ENCODE data around the gene NXF1. TPM values are rescaled to one million over a fixed set of nuclear protein-coding genes. Genes with fewer than 3 reads are reported as not detected.

The NXF1 gene
- 11.8 and 50.6 TPM in 2 replicates for total RNA-seq

DNA sequence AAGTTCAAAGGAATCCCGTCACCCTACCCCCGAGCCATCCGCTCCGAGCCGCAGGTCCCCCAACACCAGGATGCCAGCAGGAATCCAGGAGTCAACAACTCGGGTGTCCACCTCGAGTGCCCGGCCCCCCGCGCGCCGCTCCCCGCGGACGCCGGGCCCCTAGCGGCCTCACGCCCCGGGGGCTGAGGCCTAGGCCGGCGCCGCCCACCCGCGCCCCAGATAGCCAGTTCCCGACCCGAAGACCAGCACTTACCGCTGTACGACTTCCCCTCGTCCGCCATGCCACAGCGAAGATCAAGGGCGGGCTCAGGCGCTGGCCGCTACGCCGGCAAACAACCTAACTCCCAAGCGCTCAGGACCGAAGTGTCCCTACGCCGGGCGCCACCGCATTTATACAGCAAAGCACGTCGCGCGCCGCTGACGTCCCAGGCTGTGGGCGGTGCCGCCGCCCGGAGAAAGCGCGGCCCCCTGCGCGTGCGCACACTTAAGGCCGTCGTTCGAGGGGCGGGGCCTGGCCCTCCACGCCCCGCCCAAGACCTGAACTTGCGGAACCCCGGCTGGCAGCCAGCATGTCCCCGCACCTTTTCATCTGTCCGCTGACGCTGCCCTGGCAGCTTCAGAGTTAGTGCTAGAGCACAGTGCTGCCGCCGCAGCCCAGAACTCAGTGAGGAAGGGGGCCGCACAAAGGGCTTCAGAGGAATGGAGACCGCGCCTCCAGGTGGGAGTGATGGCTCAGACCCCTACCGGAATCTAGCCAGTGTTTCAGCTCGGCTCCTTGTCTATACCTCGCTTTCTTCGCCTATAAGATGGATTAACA, at the start of gene NXF1:
TSS of gene NXF1 (minus strand) at position 365 of the 817 bp plus-strand sequence. CDS start at position 281, 84 bp downstream.

DNA sequence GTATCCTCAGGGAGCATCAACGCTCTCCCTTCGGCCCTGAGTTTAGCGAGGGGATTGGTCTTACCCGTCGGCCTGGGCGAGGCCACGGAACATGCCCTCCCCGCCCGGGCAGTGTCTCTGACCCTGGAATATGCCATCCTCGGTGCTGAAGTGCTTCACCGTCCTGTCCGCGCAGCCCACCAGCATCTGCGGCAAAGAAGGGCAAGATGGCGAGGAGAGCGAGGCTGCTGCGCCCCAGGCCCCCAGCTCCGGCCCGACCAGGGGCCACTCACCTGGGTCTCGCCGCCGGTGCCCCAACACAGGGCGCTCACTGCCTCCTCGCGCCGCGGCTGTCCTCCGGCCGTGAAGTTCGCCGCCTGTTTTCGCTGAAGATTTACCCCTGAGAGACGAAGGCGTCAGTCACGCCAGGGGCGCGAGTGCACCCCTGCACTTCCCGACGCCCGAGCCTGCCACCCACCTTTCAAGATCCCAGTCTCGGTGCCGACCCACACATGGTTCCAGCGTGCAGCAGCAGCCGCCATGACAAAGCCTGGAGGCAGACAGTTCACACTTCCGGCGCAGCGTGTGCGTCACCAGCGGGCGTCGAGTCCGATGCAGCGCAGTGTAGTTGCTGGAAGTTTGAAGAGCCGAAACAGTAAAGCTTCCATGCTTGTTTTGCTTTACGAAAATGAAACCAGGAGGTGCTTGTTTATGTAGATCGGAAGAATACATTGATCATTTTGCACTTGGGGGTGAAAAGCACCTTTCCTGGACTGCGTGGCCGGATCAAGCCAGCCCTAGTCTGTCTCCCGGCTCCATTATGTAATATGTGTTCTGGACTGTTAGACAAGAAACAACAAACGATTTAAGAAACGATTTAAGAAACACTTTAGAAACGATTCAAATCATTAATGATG, 34.1 kb upstream of the NXF1 start, which contains the start of gene WDR74:
TSS of gene WDR74 (minus strand) at position 541 of the 896 bp plus-strand sequence. CDS start at position 521, 20 bp downstream.

DNA sequence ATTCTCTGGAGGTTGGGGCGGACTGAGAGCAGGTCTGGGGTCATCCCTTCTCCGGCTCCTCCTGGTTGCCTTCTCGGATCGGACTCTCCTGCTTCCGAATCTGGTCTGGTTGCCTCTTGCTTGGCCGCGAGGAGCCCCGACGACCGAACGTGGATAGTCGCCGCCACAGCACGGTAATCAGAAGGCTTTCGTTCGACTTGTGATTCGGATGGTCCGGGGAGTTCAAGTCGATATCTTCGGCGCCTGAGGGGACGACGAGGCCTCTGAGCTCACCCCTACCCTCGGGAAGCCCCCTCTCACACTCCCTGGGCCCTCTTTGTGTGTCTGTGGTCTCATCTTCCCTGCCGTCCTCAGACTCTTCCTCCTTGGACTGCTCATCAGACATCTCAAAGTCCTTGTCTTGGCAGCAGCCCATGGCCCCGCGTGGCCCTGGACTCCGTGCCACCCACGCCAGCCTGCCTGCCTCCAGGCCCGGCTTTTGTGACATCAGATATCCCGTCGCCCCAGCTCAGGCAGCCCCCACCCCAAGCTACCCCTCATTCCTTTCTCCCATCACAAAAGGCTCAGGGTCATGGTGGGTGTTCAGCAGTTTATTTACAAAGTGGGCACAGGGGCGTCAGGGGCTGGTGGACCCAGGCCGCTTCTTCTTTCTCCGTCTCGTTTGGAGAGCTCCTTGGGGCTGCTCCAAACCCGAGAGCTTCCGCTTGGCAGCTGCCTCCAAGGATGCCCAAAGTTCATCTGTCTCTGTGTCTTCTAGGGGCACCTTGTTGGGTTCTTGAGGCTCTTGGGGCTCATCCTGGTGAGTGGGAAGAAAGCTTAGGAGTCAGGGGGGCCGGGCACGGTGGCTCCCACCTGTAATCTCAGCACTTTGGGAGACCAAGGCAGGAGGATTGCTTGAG, 27.3 kb upstream of the NXF1 start, which contains the start of gene TEX54:
TSS of gene TEX54 (minus strand) at position 506 of the 899 bp plus-strand sequence.

DNA sequence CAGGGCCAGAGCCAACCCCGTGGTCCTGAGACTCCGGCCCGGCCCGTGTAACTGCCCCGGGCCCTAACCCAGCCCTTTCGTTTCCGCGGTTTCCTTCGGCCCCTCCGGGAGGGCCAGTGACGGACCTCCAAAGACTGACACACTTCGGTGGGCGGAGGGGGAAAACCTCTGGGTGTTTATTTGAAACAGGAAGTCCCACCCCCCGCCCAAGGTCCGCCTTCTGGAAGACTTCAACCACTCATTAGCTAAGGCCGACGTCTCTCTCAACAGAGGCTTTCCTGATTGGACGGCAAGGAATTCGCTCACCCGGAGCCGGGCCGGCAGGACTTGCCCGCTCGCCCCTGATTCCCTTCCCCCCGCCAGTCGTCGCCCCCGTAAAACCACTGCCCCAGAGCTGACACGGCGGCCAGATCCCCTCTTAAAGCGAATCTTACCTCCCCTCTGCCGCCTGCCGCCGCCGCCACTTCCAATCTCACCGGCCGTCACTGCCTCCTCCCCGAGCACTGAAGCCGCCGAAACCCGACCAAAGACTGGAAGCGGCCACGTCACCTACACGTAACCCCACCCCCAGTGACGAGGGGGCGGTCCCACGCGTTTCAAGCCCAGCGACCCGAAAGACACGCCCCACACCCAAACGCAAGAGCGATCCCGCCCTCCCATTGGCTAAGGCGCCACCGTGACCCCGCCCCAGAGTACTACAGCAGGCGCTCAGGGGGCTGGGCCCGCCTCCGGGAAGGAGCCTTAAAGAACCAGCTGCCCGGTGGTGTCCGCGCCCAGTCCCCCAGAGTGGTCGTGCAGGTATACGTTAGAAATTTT, 26.5 kb upstream of the NXF1 start, which contains the start of gene STX5:
TSS of gene STX5 (minus strand) at position 532 of the 816 bp plus-strand sequence. CDS start 808 bp downstream, outside the sequence.

DNA sequence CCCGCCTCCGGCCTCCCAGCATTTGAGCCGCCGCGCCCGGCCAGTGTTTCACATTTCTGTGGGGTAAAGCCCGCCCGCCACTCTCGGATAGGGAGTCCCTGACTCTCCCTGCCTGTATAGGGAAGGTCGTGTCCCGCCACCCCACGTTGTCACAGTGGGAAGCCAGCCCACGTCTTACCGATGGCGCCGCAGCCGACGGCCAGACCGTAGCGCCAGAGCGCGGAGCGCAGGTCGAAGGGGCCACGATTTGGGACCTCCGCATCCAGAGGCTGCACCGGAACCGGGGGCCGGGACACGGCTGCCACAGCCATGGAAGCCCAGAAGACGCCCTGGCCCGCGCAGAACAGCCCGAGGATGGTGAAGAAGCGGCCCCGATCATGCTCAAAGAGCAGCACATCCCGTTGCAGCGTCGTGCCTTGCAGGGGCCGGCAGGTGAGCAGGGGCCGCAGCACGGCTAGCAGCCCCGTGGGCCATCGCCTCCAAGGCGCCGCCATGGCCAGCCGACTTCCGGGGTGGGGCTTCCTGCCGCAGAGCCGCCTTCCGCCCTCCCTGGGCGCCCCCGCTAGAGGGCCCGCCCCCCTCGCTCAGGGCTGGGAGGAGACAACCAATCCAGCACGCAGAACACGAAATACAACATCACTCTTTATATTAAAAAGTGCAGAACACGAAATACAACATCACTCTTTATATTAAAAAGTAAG, 13.6 kb downstream of the NXF1 start, which contains the start of gene TMEM223:
TSS of gene TMEM223 (minus strand) at position 506 of the 701 bp plus-strand sequence. CDS start at position 494, 12 bp downstream.

DNA sequence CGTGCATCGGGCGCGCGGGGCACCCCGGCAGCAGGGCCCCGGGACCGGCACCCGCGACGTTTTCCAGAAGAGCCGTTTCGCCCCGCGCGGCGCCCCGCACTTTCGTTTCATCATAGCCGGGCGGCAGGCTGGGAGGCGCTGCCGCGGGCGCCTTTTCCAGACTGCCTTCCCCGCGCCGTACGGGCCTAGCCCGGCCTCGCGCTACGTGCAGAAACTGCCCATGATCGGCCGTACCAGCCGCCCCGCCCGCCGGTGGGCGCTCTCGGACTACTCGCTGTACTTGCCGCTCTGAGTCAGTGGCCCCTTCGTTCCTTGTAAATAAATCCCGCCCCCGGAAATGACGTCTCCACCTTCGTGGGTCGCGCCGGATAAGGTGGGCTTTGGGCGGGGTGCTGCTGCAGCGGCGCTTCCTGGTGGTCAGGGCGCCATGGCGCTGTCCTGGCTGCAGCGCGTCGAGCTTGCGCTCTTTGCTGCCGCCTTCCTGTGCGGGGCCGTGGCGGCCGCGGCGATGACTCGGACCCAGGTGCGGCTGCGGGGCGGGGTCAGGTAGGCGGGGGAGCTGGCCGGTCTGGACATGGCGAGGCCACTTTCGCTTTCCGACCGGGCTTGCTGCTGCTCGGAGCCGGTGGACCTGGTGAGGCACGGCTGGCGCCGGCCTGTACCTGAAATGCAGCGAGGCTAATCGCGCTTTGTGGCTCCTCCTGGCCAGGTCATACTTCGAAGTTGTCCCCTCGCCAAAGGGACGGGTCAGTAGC, 18.1 kb downstream of the NXF1 start, which contains the start of gene TMEM179B:
TSS of gene TMEM179B (plus strand) at position 398 of the 755 bp plus-strand sequence. CDS start at position 428, 30 bp downstream.

DNA sequence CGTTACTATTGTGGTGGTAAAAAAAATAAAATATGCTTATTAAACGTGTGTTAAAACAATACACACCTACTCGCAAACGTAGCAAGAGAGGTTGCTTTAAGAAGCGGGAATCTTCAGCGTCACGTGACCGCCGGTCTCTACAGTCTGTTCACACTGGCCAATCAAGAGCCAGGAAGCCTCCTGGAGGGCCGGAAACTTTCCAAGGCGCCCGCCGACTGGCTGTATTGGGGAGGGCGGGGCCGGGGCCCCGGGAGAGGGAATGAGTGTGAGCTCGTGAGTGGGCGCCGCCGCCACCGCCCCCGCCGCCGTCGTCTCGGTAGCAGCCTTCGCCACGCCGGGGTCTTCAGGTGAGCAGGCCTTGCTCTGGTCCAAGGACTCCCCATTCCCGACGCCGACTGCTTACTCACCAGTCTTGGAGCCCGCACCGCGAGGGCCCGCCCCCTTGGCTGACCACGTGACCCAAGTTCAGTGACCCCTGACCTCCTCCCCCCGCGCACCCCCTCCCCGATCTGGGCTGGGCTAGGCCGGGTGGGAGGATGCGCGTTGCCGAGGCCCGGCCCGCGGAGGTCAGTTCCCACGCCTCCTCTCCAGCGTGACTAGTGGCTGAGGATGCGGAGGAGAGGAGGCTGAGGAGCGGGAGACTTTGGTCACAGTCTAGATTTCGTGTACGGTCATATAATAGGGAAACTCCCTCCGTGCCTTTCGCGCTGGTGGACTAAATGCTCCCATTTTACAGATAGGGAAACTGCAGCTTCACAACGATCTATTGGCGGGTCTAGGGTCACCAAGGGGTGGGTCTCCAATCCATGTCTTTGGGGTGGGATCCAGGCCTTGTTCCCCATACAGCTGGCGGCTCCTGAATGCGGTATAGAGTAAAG, 33.9 kb downstream of the NXF1 start, which contains the start of gene TAF6L:
TSS of gene TAF6L (plus strand) at position 253 of the 878 bp plus-strand sequence. CDS start 4,388 bp downstream, outside the sequence.

DNA sequence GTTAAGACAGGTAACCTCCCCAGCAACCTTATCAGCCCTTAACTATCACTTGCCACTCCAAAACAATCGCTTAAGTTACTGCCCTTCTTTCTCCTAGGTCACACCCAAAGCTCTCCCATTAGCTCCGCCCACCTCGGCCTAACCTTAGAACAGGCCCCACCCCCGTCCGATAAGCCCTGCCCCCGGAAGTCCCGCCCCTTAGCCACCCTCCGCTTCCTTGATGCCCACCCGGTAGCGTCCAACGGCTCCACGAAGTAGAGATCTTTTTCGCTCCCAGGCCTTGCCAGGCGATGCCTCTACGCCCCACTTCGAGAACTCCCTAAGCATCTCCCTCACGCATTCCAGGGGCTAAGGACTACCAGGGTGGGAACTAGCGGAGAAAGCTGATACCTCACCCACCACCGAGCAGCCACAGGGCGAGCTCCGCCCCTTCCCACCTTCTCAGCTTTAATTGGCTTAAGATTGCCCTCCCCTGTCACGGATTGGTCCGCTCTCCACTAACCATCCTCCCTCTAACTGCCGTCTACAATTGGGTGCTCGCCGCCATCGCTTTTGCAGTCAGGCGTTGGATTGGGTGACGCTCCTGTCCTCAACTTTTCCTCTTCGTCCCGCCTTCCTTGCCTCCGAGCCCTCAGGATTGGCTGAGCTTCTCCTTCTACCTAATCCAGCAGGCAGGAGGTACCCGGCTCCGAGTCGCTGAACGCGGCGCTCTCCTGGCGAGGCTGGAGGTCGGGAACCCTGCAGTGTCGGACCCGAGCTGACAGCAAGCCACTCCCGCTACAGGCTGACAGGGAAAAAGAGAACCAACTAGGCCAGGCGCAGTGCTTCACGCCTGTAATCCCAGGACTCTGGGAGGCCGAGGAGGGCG, 51.3 kb downstream of the NXF1 start, which contains the start of gene ZBTB3:
TSS of gene ZBTB3 (minus strand) at position 425 of the 868 bp plus-strand sequence. CDS start 496 bp downstream, outside the sequence.

Other genes starting within 250 kb of the NXF1 start
- gene EEF1G, start 231.5 kb downstream of the NXF1 start, total RNA-seq, result 1,133 and 1,197 TPM in 2 replicates
- 9.2 and 12.8 TPM in 2 replicates for gene TUT1, start 213.9 kb downstream of the NXF1 start, total RNA-seq
- gene MTA2, start 203.6 kb downstream of the NXF1 start, total RNA-seq, result 177 and 185 TPM in 2 replicates
- gene EML3, start 192.7 kb downstream of the NXF1 start, total RNA-seq, result 26.9 and 35.7 TPM in 2 replicates
- gene ROM1, start 192.2 kb downstream of the NXF1 start, total RNA-seq, result 2.1 and 4.9 TPM in 2 replicates
- gene B3GAT3, start 183.5 kb downstream of the NXF1 start, total RNA-seq, result 16.7 and 19.2 TPM in 2 replicates
- 177 and 354 TPM in 2 replicates for gene GANAB, start 158.8 kb downstream of the NXF1 start, total RNA-seq
- 16.8 and 20.8 TPM in 2 replicates for gene INTS5, start 152.1 kb downstream of the NXF1 start, total RNA-seq
- 29.8 and 31.6 TPM in 2 replicates for gene C11orf98, start 140.2 kb downstream of the NXF1 start, total RNA-seq
- 7.7 and 7.9 TPM in 2 replicates for gene CSKMT, start 140.1 kb downstream of the NXF1 start, total RNA-seq
- gene UQCC3, start 133.8 kb downstream of the NXF1 start, total RNA-seq, result 9.0 and 10.5 TPM in 2 replicates
- 1.6 and 2.8 TPM in 2 replicates for gene LBHD1, start 133.2 kb downstream of the NXF1 start, total RNA-seq
- 145 and 155 TPM in 2 replicates for gene UBXN1, start 126.4 kb downstream of the NXF1 start, total RNA-seq
- under 0.01 and 0.31 TPM in 2 replicates for gene LRRN4CL, start 115.9 kb downstream of the NXF1 start, total RNA-seq
- 14.2 and 15.7 TPM in 2 replicates for gene BSCL2, start 98.0 kb downstream of the NXF1 start, total RNA-seq
- not detected in 2 replicates for gene GNG3, start 97.8 kb downstream of the NXF1 start, total RNA-seq
- 9.9 and 18.2 TPM in 2 replicates for gene HNRNPUL2, start 78.0 kb downstream of the NXF1 start, total RNA-seq
- gene TTC9C, start 77.0 kb downstream of the NXF1 start, total RNA-seq, result 32.5 and 33.0 TPM in 2 replicates
- 7.8 TPM in 2 replicates for gene ZBTB3, start 51.3 kb downstream of the NXF1 start, total RNA-seq
- 49.9 and 61.2 TPM in 2 replicates for gene POLR2G, start 43.9 kb downstream of the NXF1 start, total RNA-seq
- 19.3 and 43.2 TPM in 2 replicates for gene TAF6L, start 34.0 kb downstream of the NXF1 start, total RNA-seq
- gene TMEM179B, start 18.0 kb downstream of the NXF1 start, total RNA-seq, result 17.2 and 21.3 TPM in 2 replicates
- gene TMEM223, start 13.4 kb downstream of the NXF1 start, total RNA-seq, result 11.3 and 11.5 TPM in 2 replicates
- 35.9 and 40.8 TPM in 2 replicates for gene STX5, start 26.6 kb upstream of the NXF1 start, total RNA-seq
- gene TEX54, start 27.4 kb upstream of the NXF1 start, total RNA-seq, result not detected in 2 replicates
- gene WDR74, start 34.1 kb upstream of the NXF1 start, total RNA-seq, result 61.4 and 67.5 TPM in 2 replicates
- gene SLC3A2, start 75.5 kb upstream of the NXF1 start, total RNA-seq, result 86.1 and 87.2 TPM in 2 replicates
- not detected in 2 replicates for gene CHRM1, start 115.9 kb upstream of the NXF1 start, total RNA-seq
- gene SLC22A6, start 179.5 kb upstream of the NXF1 start, total RNA-seq, result not detected in 2 replicates
- gene SLC22A8, start 210.4 kb upstream of the NXF1 start, total RNA-seq, result not detected in 2 replicates